Measurements from ENCODE around the gene TRIM17.

The TRIM17 gene

GRCh38 chr1:228429007-228429406 lies 12.3 kb upstream of the TRIM17 start:
- no peaks in the 10 kb centered on the region for H3K9me3 ChIP-seq
- H3K4me3 ChIP-seq: no peak overlapping the region
- no peak for DNase-seq
- no peaks in the 10 kb centered on the region for H3K4me1 ChIP-seq
- no peak overlapping the region for H3K27ac ChIP-seq
- H3K27me3 ChIP-seq: peaks cover 0 to 17% of the 10 kb centered on the region in 2 donors
- no peak for TF ChIP-seq CTCF (IDR thresholded peaks at IDR 0.05)
- no peaks in the 10 kb centered on the region for H3K36me3 ChIP-seq
- intact Hi-C loops (cut with DNase I; ENCODE audit: low total_unique reads): no loop called here

- TF ChIP-seq CTCF (IDR thresholded peaks at IDR 0.05): no peak
- no peak overlapping the region for H3K4me3 ChIP-seq
- H3K36me3 ChIP-seq: no peaks in the 10 kb centered on the region
- DNase-seq: no peak
- no peak overlapping the region for H3K27ac ChIP-seq
- intact Hi-C loops (cut with DNase I; ENCODE audit: low total_unique reads): no loop called here
- H3K27me3 ChIP-seq: peaks cover 0 to 16% of the 10 kb centered on the region in 2 donors
- no peaks in the 10 kb centered on the region for H3K4me1 ChIP-seq
- H3K9me3 ChIP-seq: no peaks in the 10 kb centered on the region
Observed at GRCh38 chr1:228428412-228428811, 11.8 kb upstream of the TRIM17 start.

- H3K9me3 ChIP-seq: no peaks in the 10 kb centered on the region
- no peak overlapping the region for H3K4me3 ChIP-seq
- no peaks in the 10 kb centered on the region for H3K4me1 ChIP-seq
- H3K36me3 ChIP-seq: no peaks in the 10 kb centered on the region
- no peak for DNase-seq
- TF ChIP-seq CTCF (IDR thresholded peaks at IDR 0.05): no peak
- intact Hi-C loops (cut with DNase I; ENCODE audit: low total_unique reads): no loop called here
- no peak overlapping the region for H3K27ac ChIP-seq
- peaks cover 0 to 11% of the 10 kb centered on the region in 2 donors for H3K27me3 ChIP-seq
Observed at GRCh38 chr1:228426518-228427175, 10.0 kb upstream of the TRIM17 start.

GRCh38 chr1:228424685-228425660 lies 8.3 kb upstream of the TRIM17 start:
- Histone ChIP-seq H3K27me3 (peaks cover 0 to 7% of the 10 kb centered on the region in 2 donors), H3K36me3 (no peaks in the 10 kb centered on the region), H3K4me1 (no peaks in the 10 kb centered on the region), H3K4me3 (no peak overlapping the region), H3K27ac (no peak overlapping the region), H3K9me3 (no peaks in the 10 kb centered on the region)
- intact Hi-C loops (cut with DNase I; ENCODE audit: low total_unique reads): no loop called here
- no peak for TF ChIP-seq CTCF (IDR thresholded peaks at IDR 0.05)
- no peak for DNase-seq

GRCh38 chr1:228423404-228424053 lies 6.9 kb upstream of the TRIM17 start:
- Histone ChIP-seq H3K36me3 (no peaks in the 10 kb centered on the region), H3K4me1 (no peaks in the 10 kb centered on the region), H3K9me3 (no peaks in the 10 kb centered on the region), H3K4me3 (no peak overlapping the region), H3K27ac (no peak overlapping the region), H3K27me3 (no peaks in the 10 kb centered on the region)
- TF ChIP-seq CTCF (IDR thresholded peaks at IDR 0.05): no peak
- intact Hi-C loops (cut with DNase I; ENCODE audit: low total_unique reads): loop anchor here (2.0 kb wide), 1 partner anchor 39 kb away; no protein-coding TSS in a partner anchor
- no peak for DNase-seq

Data from tibial artery (tissue), 4 donors.